GM21619 (cell line): ENCODE measurements around the gene TPMT.
A peak's percentile ranks its signal among the peaks of the same experiment; 100 is the strongest.
"Not testable (repeated sequence)": the region's sequence is repeated elsewhere in the genome, so short reads cannot be mapped to it uniquely, and the experiment has no call there.

ENCODE experiments used
- ATAC-seq: cut with Tn5 transposase; IDR thresholded peaks from one replicate; pipeline ENCODE4 v1.9.1; 2021; ENCODE audit not compliant: unreplicated experiment

Gene TPMT

DNA sequence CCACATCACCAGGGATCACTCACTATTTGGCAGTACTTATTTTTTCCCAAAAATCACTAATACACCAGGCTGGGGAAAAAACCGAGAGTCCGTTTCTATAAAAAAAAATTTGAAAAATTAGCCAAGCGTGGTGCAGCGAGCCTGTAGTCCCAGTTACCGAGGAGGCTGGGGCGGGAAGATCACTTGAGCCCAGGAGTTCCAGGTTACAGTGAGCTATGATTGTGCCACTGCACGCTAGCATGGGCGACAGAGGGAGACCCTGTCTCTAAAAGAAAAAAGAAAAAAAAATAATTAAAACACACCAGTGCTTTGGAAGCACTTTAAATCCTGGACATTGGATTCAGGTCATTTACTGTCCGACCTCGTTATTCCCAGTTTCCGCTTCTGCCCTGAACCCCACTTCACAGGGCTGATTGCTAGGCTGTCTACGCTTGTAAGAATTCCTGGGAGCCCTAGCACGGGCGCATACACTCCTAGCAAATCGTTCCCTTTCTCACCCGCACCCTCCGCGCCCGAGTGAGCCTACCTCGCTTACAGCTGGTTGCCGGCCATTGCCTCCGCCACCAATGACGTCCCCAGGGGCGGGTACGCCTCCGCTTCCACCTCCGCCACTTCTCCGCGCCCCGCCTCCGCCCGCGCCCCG lies at the start of gene TPMT:
TPMT (minus strand) TSS at position 571 of the 643 bp plus-strand sequence. CDS start 5,950 bp downstream, outside the sequence.
- peak; percentile 54 for ATAC-seq

DNA sequence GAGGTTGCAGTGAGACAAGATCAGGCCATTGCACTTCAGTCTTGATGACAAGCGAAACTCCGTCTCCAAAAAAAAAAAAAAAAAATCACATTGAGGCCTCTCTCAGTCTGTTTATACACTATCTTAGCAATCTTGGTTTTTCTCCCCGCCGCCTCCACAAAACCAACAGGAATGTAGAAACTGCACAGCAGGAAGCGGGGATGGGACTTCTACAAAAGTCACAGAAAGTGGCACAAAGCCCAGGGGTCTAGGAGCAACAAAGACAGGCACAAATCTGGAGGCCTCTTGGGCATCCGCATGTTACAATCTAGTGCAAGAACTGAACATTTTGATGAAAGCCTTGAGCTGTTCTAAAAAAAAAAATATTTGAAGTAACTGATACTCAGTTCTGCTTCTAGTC lies 48.9 kb upstream of the TPMT start:
- no peak for ATAC-seq

DNA sequence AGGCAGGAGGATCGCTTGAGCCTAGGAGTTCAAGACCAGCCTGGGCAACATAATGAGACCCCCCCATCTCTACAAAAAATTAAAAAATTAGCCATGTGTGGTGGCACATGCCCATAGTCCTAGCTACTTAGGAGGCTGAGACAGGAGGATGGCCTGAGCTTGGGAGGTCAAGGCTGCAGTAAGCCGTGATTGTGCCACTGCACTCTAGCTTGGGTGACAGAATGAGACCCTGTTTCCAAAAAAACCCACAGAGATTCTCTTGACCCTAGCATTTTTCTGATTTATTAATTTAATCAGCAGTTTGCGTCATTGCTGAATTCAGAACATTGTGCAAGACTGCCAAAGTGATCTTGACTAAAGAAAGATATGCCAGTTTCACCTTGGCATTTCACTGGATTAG lies 37.1 kb upstream of the TPMT start:
- ATAC-seq = no peak

DNA sequence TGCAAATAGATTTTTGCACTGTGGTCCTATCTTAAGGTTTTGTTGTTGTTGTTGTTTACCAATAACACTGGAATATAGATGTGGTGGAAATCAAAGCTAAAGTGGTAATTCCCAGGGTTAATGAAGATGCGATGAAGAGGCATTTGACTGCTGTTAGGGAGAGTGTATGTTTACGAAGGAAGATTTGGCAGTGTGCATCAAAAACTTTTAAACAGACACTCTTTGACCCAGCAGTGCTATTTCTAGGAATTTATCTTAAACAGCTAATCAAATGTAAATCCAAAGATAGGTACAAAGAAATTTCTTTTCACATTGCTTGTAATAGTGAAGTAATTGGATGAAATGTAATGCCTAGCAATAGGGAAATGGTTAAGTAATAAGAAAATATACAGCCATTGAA lies 34.3 kb upstream of the TPMT start:
- no peak for ATAC-seq

DNA sequence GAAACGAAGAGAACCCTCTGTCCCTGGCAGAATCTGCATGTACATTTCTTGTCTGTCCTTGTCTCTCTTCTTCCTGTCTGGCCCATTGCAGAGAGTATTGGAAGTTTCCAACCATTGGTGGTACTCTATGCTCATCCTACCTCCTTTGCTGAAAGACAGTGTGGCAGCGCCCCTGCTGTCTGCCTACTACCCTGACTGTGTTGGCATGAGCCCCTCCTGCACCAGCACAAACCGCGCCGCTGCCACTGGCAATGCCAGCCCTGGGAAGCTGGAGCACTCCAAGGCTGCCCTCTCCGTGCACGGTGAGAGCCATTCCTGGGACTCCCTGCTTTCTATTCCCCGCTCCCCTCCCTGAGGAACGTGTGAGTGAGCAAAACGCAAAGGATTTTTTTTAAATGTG lies 32.8 kb upstream of the TPMT start:
- no peak for ATAC-seq

DNA sequence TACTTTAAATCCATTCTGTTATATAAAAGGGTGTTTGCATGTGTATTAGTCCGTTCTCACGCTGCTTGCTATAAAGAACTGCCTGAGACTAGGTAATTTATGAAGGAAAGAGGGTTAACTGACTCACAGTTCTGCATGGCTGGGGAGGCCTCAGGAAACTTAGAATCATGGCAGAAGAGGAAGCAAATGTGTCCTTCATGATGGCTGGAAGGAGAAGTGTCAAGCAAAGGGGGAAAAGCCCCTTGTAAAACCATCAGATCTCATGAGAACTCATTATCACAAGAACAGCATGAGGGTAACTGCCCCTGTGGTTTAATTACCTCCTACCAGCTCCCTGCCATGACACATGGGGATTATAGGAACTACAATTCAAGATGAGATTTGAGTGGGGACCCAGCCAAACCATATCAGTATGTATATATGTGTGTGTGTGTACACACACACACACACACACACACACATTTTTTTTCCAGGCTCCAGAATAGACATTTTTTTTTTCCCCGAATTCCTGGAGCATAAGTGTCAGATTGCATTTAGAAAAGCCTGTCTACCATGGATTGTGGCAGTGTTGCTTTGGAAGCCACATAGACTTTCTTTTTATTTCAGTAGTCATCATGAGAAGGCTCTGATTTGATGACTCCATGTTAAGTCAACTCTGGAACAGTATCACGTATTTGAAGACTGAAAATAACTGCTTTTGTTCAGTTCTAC lies 31.8 kb upstream of the TPMT start:
- no peak for ATAC-seq

DNA sequence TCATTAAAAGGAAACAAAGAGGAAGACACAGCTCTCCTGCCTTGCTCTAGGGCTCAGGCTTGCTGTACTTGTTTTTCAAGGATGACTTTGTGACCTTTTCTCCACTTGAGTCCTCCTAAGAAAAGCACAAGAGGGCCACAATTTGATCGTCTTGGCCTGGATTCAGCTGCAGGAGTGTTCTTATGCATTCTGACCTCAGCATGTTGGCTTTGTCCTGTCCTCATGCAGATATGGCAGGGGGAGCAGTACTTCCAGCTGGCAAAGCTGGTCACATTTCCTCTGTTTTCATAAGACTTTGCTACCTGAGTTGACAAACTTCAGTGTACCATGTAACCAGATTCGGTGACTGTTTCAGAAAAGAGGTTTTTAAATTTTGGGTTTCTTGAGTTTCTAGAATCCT lies 31.2 kb upstream of the TPMT start:
- no peak for ATAC-seq

DNA sequence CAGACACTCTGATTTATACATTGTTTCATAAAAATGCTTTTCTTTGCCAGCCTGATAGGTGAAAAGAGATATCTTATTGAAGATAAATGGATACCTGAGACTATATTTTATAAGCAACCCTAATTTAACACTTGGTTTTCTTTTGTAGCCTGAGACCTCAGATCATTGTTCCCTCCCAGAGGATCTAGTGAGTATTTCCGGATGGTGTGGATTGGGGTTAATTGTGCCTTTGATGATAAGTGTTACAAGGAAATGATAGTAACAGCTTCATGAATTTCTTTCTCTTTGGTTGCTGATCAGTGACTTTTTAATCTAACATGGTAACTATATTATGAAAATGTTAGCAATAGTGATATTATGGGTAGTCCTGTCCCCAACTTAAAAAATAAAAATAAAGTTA lies 30.7 kb upstream of the TPMT start:
- no peak for ATAC-seq

DNA sequence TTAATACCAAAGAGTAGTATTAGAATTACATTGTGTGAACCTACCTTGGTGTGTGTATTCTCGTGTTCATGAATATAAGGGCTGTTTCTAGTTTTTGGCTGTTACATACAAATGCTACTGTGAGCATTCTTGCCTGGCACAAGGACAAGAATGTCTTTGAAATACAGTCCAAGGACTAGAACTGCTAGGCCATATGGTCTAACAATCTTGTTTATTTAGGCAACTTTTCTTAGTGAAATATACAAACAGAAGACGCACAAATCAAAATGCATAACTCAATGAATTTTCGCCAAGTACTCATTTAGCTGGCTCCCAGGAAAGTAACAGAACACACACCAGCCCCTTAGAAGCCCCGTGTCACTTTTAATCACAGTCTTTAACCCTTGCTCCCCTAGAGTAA lies 28.9 kb upstream of the TPMT start:
- ATAC-seq = no peak

DNA sequence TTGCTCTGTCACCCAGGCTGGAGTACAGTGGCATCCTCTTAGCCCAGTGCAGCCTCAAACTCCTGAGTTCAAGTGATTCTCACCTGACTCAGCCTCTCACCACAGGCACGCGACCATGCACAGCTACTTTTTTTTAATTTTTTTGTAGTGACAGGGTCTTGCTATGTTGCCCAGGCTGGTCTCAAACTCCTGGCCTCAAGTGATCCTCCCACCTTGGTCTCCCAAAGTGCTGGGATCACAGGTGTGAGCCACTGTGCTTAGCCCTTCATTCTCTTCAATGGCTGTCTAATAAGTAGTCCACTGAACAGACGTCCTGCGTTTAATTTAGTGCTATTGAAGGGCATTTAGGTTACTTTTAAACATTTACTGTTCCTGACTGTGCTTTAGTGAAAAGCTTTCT lies 27.7 kb upstream of the TPMT start:
- ATAC-seq = no peak

DNA sequence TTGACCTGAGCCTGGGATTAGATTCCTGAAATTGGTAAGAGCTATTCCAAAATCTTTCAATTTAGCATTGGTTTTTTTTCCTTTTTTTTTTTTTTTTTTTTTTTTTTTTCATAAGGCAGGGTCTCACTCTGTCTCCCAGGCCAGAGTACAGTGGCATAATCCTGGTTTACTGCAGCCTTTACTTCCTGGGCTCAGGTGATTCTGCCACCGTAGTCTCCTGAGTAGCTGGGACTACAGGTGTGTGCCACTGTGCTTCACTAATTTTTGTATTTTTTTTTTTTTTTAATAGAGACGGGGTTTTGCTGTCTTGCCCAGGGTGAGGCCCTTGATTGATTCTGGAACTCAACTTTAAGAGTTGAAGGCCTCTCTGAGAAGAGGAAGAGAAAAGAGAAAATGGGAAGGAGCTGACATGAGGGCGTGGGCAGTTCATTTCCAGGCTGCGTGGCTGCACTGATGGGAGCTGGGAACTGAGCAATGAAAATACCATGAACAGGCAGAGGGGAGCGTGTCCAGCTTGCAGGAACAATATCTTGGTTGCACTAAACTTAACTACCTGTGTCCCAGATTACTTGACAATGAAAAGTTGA lies 25.0 kb upstream of the TPMT start:
- ATAC-seq = no peak

DNA sequence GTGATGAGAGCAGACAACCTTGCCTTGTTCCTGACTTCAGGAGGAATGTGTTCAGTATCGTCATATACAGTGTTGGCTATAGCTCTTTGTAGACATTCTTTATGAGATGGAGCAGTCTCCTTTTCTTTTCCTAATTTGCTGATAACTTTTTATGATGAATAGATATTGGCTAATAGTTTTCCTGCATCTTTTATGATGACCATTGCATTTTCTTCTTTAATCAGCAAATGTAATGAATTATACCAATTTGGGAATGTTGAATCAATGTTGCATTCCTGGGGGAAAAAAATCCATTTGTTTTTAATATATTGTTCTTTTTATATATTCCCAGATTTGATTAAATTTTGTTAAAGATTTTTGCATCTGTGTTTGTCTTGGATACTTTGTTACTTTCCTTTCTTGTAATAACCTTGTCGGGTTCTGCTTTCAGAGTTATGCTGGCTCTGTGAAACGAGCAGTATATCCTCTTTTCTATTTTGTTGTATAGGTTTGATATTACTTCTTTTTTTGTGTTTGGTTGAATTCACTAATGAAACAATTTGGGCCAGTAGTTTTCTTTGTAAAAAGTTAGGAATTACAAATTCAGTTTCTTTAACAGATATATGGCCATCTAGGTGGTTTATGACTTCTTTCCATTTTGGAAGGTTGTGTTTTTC lies 24.2 kb upstream of the TPMT start:
- ATAC-seq = no peak

DNA sequence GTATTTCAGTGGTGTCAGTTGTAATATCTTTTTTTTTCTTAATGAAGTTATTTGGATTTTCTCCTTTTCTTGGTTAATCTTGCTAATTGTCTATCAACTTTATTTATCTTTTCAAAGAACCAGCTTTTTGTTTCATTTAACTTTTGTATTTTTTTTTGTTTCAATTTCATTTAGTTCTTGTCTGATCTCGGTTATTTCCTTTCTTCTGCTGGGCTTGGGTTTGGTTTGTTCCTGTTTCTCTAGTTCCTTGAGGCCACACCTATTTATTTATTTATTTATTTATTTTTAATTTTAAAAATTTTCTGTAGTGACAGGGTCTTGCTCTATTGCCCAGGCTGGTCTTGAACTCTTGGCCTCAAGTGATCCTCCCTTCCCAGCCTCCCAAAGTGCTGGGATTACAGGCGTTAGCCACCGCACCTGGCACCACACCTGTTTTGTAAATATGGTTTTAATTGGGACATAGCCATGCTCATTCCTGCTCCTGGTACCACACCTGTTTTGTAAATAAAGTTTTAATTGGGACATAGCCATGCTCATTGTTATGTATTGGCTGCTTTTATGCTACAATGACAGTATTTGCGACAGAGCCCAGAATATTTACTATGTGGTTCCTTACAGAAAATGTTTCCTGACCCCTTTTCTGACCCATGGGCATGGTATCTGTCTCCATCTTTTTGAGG lies 22.5 kb upstream of the TPMT start:
- no peak for ATAC-seq

DNA sequence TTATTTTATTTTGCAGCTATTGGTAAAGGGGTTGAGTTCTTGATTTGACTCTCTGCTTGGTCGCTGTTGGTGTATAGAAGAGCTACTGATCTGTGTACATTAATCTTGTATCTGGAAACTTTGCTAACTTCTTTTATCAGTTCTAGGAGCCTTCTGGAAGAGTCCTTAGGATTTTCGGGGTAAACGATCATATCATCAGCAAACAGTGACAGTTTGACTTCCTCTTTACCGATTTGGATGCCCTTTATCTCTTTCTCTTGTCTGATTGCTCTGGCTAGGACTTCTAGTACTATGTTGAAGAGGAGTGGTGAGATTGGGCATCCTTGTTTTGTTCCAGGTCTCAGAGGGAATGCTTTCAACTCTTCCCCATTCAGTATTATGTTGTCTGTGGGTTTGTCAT lies 21.3 kb upstream of the TPMT start:
- ATAC-seq = not testable (repeated sequence)

DNA sequence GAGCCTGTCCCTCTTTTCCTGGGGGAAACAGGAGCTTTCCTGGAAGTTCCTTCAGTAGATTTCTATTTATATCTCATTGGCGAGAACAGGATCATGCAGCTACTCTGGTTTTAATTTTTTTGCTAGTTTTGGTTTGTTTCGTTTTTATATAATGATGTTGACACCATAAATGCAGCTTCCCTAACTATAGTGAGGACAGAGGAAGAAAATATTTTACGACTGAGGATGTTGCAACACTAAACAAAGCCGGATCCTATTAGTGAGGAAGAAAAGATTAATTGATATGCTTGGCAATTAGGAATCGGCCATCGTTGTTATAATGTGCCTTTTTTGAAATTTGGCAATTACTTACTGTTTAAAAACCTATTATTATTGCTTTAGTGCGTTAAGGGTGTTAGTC lies 17.0 kb upstream of the TPMT start:
- no peak for ATAC-seq

DNA sequence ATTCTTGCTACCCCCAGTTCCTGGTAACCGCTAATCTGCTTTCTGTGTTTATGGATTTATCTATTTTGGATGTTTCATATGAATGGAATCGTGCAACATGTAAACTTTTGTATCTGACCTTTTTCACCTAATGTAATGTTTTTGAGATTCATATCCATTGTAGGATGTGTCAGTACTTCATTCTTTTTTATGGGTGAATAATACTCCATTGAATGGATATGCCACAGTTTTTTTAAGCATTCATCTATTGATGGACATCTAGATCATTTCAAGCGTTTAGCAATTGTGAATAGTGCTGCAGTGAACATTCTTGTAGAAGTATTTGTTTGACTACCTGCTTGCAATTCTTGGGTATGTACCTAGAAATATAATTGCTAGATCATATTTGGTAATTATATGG lies 13.4 kb upstream of the TPMT start:
- ATAC-seq = no peak

DNA sequence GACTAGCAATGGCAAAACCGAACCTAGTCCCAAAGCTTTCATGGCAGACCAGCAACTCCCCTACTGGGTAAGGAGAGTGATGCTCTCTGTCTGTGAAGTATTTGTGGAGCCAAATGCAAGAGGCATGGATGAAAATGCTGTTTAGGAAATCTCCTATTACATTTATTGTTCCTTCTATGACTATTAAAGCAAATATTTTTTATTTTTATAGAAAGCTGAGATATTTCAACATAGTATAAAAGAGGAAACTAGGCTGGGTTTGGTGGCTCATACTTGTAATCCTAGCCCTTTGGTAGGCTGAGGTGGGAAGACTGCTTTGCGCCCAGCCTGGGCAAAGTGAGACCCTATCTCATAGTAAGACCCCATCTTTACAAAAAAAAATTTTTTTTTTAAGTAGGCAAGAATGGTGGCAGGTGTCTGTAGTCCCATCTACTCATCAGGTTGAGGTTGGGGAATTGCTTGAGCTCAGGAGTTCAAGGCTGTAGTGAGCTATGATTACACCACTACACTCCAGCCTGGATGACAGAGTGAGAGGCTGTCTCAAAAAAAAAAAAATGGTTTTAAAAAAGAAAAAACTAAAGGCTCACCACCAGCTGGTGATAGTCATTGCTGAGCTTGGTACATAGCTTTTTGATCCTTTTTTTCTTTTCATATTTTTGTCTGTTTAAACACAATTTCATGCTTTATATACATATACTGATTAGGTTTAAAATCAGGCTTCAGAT lies 11.6 kb upstream of the TPMT start:
- ATAC-seq = no peak

DNA sequence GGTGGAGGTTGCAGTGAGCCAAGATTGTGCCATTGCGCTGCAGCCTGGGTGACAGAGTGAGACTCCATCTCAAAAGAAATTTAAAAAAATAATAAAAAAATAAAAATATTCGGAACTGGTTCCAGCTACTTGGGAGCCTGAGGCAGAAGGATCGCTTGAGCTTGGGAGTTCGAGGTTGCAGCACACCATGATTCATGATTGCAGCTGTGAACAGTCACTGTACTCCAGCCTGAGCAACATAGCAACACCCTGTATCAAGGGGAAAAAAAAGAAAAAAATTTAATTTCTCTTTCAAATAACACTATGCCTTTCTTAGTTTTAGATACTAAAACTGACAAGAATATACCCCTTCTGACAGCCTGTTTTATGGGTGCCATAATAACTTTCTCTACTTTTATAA lies 10.9 kb upstream of the TPMT start:
- no peak for ATAC-seq

DNA sequence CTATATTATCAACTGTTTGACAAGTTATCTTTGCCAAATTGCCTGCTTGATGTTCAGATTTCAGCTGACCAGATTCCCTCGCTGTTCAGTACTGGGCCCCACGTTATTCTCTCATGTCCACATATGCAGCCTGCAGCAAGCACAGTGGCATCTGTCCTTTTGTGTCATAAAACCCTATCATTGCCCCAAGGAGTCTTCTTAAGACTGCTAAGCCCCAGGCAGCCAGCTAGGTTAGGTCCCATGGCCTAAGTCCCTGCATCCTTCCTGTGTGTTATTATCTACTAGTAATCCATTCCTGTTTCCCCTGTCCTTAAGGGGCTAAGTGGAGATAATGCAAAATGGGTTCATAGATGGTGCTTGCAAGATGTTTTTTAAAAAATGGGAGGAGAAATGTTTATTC lies 7.5 kb upstream of the TPMT start:
- no peak for ATAC-seq

DNA sequence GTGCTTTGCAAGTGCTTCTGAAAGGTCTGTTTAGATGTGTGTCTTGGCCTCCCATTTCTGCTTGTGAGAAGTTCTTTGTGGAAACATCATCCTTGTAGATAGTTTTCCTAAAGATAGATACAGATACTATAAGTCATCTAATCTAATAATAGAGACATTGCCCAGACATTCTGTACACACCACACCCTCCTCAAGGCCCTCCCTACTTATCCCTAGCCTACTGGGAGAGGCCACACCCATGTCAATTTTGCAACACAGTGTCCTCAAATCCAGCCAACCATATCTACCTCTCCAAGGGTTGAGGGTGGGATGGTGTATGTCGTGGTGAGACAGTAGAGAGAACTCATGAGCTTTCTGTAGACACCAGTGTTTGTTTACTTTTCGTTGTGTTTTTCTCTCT lies 6.6 kb upstream of the TPMT start:
- no peak for ATAC-seq

DNA sequence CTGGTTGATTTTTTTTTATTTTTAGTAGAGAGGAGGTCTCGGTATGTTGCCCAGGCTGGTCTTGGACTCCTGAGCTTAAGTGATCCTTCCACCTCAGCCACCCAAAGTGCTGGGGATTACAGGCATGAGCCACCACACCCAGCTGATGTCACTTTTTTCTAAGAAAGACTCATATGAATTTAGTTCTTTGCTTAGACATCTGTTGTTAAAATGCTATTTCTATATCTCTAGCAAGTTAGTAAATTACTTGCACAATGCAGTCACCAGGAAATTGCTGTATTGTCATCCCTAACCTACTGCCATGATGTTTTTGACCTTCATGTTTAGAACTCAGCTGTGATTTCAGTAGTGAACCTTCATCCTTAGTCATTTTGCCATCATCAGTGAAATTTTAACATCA lies 6.0 kb upstream of the TPMT start:
- no peak for ATAC-seq
